T-helper 1 cell treated with Interleukin-12 subunit alpha and Interleukin-12 subunit beta and Interleukin-4 antibody, amounts not matched to agents 30 μg/mL and 1 μg/mL, for 36 hours (primary cell): ENCODE data around the gene PPM1A.

Experiments
- H3K27ac Mint-ChIP-seq: one replicate; pipeline ENCODE4 v1.8.0; 2021; ENCODE audit warnings: mild to moderate bottlenecking, mixed read lengths
- H3K27me3 Mint-ChIP-seq: one replicate; pipeline ENCODE4 v1.8.0; 2021; ENCODE audit warnings: low read depth, mixed read lengths
- H3K36me3 Mint-ChIP-seq: one replicate; pipeline ENCODE4 v1.8.0; 2021; ENCODE audit warnings: low read depth, mixed read lengths
- H3K4me1 Mint-ChIP-seq: one replicate; pipeline ENCODE4 v1.8.0; 2021; ENCODE audit warnings: low read depth, mixed read lengths
- H3K4me3 Mint-ChIP-seq: one replicate; pipeline ENCODE4 v1.8.0; 2021; ENCODE audit warnings: mild to moderate bottlenecking, moderate library complexity, mixed read lengths
- H3K9me3 Mint-ChIP-seq: one replicate; pipeline ENCODE4 v1.8.0; 2021; ENCODE audit warnings: mixed read lengths

PPM1A gene

DNA sequence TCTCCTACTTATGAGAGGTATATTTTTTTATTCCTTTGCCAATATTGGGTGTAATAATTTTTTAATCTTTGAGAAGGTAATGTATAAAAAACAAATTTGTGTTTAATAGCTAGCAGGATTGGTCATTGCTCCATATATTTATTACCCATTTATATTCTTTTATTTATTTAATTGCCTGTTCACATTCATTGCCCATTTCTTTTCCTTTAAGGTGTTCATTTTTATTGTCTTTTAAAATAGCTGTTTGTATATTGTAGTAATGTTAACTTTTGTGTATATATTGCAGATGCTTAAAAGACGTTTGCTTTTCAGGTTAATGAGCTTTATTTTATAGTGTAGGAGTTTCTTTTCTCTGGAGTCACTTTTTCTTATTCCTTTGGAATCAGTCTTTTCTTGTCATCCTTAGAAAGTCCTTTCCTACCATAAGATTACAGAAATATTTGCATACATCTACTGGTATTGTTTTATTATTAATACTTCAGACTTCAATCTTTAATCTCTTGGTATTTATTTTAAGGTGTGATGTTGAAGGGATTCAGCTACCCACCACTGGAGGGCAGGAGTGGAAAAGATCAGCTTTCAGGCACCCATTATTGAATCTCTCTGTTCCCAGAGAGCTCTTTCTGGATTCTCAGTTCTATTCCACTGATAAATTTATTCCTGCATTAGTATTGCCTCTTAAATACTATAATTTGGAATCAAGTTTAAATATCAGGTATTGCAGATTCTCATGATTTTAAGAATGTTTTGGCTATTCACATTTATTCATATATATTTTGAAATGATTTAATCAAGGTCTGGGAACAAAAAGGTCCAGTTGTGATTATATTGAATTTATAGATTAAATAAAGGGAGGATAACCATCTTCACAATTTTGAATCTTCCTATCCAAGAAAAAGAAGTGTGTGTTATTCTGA is 17.3 kb downstream of the PPM1A start:
- Mint-ChIP-seq H3K9me3 (peaks cover 6% of the 10 kb centered on the region), H3K4me1 (peaks cover 4% of the 10 kb centered on the region), H3K36me3 (peaks cover 12% of the 10 kb centered on the region), H3K27ac (no peak overlapping the region), H3K27me3 (no peaks in the 10 kb centered on the region), H3K4me3 (no peak overlapping the region)

DNA sequence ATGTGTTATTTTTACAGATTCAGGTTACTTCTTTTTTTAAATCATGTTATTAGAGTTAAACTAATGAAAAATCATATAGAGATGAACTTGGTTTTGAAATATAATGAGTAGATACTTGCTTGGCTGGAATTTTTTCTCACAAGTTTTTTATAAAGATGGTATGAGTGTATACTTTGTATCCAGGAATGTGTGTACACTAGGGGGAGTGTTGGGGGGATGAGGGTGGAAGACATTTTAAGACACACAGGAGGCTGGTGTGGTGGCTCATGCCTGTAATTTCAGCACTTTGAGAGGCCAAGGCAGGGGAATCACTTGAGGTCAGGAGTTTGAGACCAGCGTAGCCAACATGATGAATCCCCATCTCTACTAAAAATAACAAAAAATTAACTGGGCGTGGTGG is 23.2 kb downstream of the PPM1A start:
- H3K4me1 Mint-ChIP-seq = peaks cover 18% of the 10 kb centered on the region
- H3K27me3 Mint-ChIP-seq = no peaks in the 10 kb centered on the region
- no peak overlapping the region for H3K4me3 Mint-ChIP-seq
- H3K9me3 Mint-ChIP-seq = no peaks in the 10 kb centered on the region
- no peak overlapping the region for H3K27ac Mint-ChIP-seq
- H3K36me3 Mint-ChIP-seq = peaks cover 6% of the 10 kb centered on the region

GRCh38 chr14:60273956-60274355 is 24.9 kb downstream of the PPM1A start:
- Mint-ChIP-seq H3K27me3 (no peaks in the 10 kb centered on the region), H3K27ac (no peak overlapping the region), H3K36me3 (peaks cover 9% of the 10 kb centered on the region), H3K9me3 (no peaks in the 10 kb centered on the region), H3K4me1 (peaks cover 18% of the 10 kb centered on the region), H3K4me3 (no peak overlapping the region)

GRCh38 chr14:60274448-60274847 is 25.4 kb downstream of the PPM1A start:
- Mint-ChIP-seq H3K36me3 (peaks cover 10% of the 10 kb centered on the region), H3K4me1 (peaks cover 18% of the 10 kb centered on the region), H3K27me3 (no peaks in the 10 kb centered on the region), H3K4me3 (no peak overlapping the region), H3K27ac (no peak overlapping the region), H3K9me3 (no peaks in the 10 kb centered on the region)

DNA sequence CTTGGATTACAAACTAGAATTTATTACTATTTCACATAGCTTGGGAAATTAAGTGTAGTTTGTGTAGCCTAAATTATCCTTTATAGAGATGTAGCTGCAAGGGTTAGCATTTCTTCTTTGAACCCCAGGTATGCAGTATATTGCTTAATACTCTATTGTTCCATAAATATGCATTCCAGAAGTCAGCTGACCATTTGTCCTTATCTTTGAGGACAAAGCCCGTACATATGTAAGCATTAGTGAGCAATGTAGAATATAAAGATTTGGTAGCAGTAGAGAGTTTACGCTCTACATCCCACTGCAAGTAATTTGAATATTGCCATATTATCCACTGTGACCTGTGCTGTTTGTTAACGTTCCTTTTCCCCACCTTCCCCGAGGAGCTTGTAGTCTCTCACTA is 26.9 kb downstream of the PPM1A start:
- H3K36me3 Mint-ChIP-seq = peaks cover 12% of the 10 kb centered on the region
- peaks cover 18% of the 10 kb centered on the region for H3K4me1 Mint-ChIP-seq
- no peaks in the 10 kb centered on the region for H3K9me3 Mint-ChIP-seq
- H3K27me3 Mint-ChIP-seq = no peaks in the 10 kb centered on the region
- no peak overlapping the region for H3K27ac Mint-ChIP-seq
- H3K4me3 Mint-ChIP-seq = no peak overlapping the region

DNA sequence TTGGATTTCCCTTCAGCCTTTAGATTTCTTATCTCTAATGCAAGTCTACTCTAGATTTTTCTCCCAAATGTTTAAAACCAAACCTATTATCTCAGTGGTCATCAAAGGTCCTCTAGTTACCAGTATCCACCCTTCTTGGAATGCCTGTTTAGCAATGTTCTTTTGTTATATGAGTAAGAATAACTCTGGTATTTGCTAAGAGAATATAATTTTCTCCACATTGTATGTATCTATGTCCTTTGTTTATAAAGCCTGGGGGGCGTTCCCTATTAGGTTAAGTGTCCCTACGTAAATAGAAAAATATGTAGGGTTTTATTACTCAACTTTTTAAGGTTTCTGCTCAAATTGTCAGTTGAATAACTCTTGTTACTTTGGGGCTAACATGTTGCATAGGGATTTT is 27.3 kb downstream of the PPM1A start:
- H3K27ac Mint-ChIP-seq = no peak overlapping the region
- H3K4me3 Mint-ChIP-seq = no peak overlapping the region
- no peaks in the 10 kb centered on the region for H3K9me3 Mint-ChIP-seq
- H3K27me3 Mint-ChIP-seq = no peaks in the 10 kb centered on the region
- H3K36me3 Mint-ChIP-seq = peaks cover 8% of the 10 kb centered on the region
- H3K4me1 Mint-ChIP-seq = peaks cover 15% of the 10 kb centered on the region

GRCh38 chr14:60277605-60278190 is 28.7 kb downstream of the PPM1A start:
- no peaks in the 10 kb centered on the region for H3K27me3 Mint-ChIP-seq
- H3K27ac Mint-ChIP-seq = no peak overlapping the region
- H3K4me1 Mint-ChIP-seq = peaks cover 10% of the 10 kb centered on the region

DNA sequence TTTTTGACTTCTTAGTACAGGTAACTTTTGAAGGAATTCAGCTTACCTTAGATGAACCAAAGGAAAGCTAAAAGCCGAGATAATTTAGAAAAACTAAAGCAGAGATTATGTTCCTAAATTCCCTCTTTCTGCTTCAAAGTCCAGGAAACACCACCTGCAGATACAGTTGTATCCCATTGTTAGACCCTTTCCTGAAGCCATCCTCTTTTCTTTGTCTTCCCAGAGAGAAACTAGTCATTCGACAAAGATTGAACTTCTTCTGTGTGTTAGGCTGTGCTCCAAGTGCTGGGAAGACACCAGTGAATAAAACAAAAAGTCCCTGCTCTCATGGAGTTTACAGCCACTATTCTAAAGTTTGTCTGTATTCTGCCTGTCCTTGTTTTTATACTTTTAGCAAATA is 29.3 kb downstream of the PPM1A start:
- Mint-ChIP-seq H3K9me3 (no peaks in the 10 kb centered on the region), H3K4me3 (no peak overlapping the region), H3K27ac (no peak overlapping the region), H3K36me3 (peaks cover 17% of the 10 kb centered on the region), H3K4me1 (peaks cover 4% of the 10 kb centered on the region), H3K27me3 (no peaks in the 10 kb centered on the region)

More at GRCh38 chr14:60277605-60278190, 28.7 kb downstream of the PPM1A start:
- Mint-ChIP-seq H3K36me3 (peaks cover 11% of the 10 kb centered on the region), H3K4me3 (no peak overlapping the region), H3K9me3 (no peaks in the 10 kb centered on the region)

DNA sequence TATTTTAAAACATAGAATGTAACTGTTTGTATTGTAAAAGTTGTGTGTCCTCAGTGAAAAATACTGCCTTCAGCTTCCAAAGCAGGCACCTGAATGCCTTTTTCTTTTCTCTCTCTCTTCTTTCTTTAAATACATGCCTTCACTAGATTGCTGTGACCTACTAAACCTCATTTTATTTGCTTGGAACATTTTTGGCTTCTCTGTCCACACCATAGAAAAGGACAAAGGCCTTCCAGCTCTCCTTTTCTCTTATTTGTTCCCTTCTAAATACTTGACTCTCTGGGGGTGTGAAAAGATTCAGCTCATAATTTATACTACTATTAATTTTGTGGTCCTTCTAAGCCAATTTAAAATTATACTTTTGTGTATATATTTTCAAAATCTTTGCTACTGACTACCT is 38.4 kb downstream of the PPM1A start:
- Mint-ChIP-seq H3K27ac (no peak overlapping the region), H3K9me3 (no peaks in the 10 kb centered on the region), H3K36me3 (peaks cover 29% of the 10 kb centered on the region), H3K4me1 (no peaks in the 10 kb centered on the region), H3K27me3 (no peaks in the 10 kb centered on the region), H3K4me3 (no peak overlapping the region)

GRCh38 chr14:60288279-60288678 is 39.3 kb downstream of the PPM1A start:
- H3K4me1 Mint-ChIP-seq = no peaks in the 10 kb centered on the region
- no peak overlapping the region for H3K27ac Mint-ChIP-seq
- H3K36me3 Mint-ChIP-seq = peaks cover 29% of the 10 kb centered on the region
- no peaks in the 10 kb centered on the region for H3K27me3 Mint-ChIP-seq
- no peaks in the 10 kb centered on the region for H3K9me3 Mint-ChIP-seq
- no peak overlapping the region for H3K4me3 Mint-ChIP-seq

DNA sequence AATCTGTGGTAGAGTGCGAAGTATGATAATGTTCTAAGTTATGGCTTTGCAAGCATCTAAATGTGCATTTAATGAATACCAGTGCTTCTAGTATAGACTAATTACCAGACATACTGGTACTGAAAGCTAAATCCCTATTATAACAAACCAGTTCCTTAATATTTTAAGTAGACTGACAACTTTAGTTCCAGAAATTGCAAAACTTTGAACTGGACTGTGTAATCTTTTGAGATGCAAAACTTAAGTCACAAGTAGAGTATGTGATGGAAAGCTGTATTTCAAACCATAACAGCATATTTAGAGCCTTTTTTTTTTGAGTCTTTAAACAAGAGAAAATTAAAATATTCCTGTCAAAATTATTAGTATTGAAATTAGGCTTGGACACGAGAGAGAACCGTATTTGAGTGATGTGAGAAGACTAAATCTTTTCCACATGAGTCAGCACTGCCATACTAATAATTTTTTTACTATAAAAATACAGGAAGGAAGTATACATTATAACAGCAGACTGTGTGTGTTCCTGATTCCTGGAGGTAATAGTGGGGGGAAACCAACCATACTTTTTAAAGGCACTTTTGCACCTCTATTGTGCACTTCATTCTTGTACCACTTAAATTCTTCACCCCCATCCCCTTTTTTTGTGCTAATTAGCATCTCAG is 45.5 kb downstream of the PPM1A start:
- H3K9me3 Mint-ChIP-seq = no peaks in the 10 kb centered on the region
- no peak overlapping the region for H3K4me3 Mint-ChIP-seq
- no peaks in the 10 kb centered on the region for H3K4me1 Mint-ChIP-seq
- H3K27me3 Mint-ChIP-seq = no peaks in the 10 kb centered on the region
- no peak overlapping the region for H3K27ac Mint-ChIP-seq
- H3K36me3 Mint-ChIP-seq = peaks cover 23% of the 10 kb centered on the region

GRCh38 chr14:60300019-60300418 is 51.0 kb downstream of the PPM1A start:
- no peak overlapping the region for H3K27ac Mint-ChIP-seq
- H3K9me3 Mint-ChIP-seq = no peaks in the 10 kb centered on the region
- no peak overlapping the region for H3K4me3 Mint-ChIP-seq
- H3K36me3 Mint-ChIP-seq = no peaks in the 10 kb centered on the region
- H3K27me3 Mint-ChIP-seq = no peaks in the 10 kb centered on the region
- no peaks in the 10 kb centered on the region for H3K4me1 Mint-ChIP-seq

DNA sequence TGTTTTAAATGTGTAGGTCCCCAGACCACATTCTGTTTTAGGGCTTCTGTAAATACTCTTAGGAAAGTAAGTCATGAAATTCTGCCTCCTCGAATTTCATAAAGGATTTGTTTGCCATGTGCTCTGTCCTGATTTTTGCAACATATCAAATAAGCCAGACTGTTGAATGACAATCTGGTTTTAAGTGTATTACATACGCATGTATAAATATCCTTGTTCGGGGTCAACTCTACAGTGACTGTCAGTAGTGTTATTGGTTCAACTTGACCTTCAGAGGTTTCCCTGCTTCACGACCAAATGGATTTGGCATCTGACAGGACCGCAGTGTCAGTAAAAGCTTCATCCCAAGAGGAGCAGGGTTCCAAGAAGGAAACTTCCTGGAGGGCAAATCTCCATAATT is 52.7 kb downstream of the PPM1A start:
- H3K4me3 Mint-ChIP-seq = no peak overlapping the region
- H3K27me3 Mint-ChIP-seq = no peaks in the 10 kb centered on the region
- H3K27ac Mint-ChIP-seq = no peak overlapping the region

DNA sequence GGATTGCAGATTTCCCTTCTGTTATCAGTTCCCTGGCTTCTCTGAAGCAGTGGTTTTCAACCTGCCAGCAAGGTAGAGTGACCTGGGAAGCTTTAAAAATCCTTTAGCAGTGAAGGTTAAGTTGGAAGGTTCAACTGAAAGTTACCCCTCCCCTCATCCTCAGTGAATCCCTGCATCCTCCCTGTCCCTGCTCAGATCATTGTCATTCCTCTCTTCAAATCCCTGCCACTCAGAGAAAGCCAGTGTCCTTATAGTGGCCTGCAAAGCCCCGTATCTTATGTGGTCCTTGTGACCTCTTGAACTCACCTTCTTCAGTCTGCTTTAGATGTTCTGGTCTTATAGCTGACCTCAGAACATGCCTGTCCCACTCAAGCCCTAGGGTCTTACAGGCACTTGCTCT is 53.6 kb downstream of the PPM1A start:
- no peak overlapping the region for H3K4me3 Mint-ChIP-seq
- no peak overlapping the region for H3K27ac Mint-ChIP-seq
- no peaks in the 10 kb centered on the region for H3K4me1 Mint-ChIP-seq
- peaks cover under 1% of the 10 kb centered on the region for H3K27me3 Mint-ChIP-seq
- H3K36me3 Mint-ChIP-seq = no peaks in the 10 kb centered on the region
- no peaks in the 10 kb centered on the region for H3K9me3 Mint-ChIP-seq

More for the DNA sequence above, 52.7 kb downstream of the PPM1A start:
- Mint-ChIP-seq H3K36me3 (no peaks in the 10 kb centered on the region), H3K9me3 (no peaks in the 10 kb centered on the region), H3K4me1 (no peaks in the 10 kb centered on the region)

DNA sequence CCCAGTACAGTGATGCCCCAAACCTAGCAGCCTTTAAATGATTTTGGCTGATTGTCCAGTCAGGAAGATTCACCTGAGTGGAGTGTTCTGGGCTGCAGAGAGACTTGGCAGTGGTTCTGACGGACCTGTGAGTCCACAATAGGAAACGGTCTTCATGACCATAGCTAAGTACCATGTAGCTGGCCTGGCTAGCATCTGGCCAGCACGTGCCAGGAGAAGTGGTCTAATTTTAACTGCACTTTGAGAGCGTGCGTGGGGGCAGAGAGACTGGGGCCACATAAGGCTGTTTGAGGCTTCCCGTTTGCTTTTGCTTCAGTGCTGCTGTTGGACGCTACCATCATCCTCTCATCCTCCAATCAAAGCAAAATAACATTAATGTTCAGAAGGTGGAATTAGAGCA is 54.7 kb downstream of the PPM1A start:
- Mint-ChIP-seq H3K36me3 (no peaks in the 10 kb centered on the region), H3K4me1 (no peaks in the 10 kb centered on the region), H3K4me3 (no peak overlapping the region), H3K9me3 (no peaks in the 10 kb centered on the region), H3K27ac (no peak overlapping the region), H3K27me3 (peaks cover 5% of the 10 kb centered on the region)
